GM19025 (cell line): ENCODE results near the gene MYBPH.

ENCODE experiments used
- ATAC-seq: cut with Tn5 transposase; IDR thresholded peaks from one replicate; pipeline ENCODE4 v1.9.1; 2021; ENCODE audit warnings: mild to moderate bottlenecking, low read depth, moderate library complexity; ENCODE audit not compliant: unreplicated experiment

Gene MYBPH

GRCh38 chr1:203133970-203134725 is 41.5 kb downstream of the MYBPH start:
- no peak for ATAC-seq

- no peak for ATAC-seq
Observed at GRCh38 chr1:203131548-203132200, 44.0 kb downstream of the MYBPH start.

DNA sequence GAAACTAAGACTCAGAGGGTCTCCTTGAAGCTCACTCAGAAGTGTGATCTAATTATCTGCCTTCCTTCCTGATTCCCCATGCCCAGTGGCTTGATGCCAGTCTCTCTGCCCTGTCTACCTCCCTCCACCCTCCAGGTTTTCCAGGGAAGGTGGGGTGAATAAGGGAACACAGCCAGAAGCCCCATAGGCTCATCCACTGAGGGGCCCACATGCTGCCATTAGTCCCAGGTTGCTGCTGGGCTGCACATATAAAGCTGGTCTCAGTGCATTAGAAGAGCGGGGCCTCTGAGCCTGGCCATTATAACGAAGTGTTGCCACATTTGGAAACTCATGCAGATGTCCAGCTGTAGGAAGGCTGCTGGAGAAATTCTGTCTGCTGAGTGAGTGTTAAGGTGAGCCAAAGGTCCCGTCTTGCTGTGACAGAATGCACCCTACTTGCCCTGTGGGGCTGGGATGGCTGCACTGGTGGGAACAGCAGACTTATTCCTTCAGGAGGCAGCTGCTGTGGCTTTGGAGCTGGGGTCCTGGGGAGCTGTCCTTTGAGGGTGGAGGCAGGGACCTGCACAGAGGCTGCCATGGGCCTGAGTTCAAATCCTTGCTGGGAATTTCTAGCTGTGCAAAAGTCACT is 45.2 kb downstream of the MYBPH start:
- no peak for ATAC-seq

- no peak for ATAC-seq
Observed at GRCh38 chr1:203129501-203130231, 46.0 kb downstream of the MYBPH start.

DNA sequence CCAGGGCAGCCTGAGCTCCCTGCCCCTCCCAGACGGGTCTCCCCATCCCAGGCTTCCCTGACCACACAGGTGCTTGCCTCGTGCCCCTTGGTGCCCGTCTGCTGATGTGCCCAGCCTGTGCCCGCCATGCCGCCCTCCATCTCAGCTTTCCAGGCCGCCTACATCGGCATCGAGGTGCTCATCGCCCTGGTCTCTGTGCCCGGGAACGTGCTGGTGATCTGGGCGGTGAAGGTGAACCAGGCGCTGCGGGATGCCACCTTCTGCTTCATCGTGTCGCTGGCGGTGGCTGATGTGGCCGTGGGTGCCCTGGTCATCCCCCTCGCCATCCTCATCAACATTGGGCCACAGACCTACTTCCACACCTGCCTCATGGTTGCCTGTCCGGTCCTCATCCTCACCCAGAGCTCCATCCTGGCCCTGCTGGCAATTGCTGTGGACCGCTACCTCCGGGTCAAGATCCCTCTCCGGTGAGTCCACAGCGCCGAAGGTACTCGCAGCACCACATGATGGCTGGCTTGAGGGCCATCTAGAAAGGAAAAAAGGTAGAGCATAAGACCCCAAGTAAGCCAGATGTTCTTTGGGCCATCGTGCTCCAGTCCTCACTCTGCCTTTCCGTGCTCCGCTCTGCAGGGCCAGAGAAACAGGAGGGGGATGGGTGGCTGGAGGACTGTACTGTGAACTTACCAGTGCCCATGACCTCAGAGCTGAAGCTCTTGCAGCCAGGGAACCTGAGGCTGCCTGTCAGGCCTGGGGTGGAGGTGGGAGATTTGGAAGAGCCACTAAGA is 46.7 kb downstream of the MYBPH start:
- no peak for ATAC-seq

DNA sequence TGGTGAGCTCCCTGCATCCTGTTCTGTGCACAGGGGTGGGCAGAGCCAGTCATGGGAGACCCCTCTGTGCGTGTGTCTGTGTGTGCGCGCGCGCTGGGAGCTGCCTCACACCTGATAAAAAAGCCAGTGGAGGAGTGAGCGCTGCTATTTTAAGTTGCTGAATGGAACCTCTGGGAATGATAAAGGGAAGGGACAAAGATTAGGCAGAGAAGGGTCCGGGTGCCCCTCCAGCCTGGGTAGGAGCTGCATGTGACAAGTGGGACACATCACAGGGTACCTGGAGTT is 47.3 kb downstream of the MYBPH start:
- no peak for ATAC-seq

DNA sequence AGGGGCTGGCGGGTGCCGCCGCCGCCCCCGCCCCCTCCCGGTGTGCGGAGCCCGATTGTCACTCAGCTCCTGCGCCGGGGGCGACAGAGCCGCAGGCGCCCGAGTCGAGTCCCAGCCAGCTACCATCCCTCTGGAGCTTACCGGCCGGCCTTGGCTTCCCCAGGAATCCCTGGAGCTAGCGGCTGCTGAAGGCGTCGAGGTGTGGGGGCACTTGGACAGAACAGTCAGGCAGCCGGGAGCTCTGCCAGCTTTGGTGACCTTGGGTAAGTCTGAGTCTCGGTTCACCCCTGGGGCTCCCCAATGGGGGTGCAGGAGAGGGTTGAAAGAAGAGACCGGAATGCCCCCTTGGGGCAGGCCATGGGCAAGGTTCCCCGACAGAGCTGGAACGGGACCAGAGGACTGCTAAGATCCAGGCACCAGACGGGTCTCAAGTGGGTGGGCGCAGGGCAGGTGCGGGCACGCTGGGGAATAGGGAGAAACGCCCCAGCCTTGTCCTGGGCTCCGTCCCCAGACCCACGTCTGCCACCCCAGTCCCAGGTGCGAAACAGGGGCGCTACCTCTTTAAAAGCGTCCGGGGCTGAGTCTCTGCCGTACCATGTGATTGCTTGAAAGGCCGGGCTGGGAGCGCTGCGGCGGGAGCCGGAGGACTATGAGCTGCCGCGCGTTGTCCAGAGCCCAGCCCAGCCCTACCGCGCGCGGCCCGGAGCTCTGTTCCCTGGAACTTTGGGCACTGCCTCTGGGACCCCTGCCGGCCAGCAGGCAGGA is 47.8 kb downstream of the MYBPH start, which contains the start of gene ADORA1:
TSS of gene ADORA1 (plus strand) at position 61 of the 765 bp plus-strand sequence. CDS start 1,116 bp downstream, outside the sequence.
- no peak for ATAC-seq

DNA sequence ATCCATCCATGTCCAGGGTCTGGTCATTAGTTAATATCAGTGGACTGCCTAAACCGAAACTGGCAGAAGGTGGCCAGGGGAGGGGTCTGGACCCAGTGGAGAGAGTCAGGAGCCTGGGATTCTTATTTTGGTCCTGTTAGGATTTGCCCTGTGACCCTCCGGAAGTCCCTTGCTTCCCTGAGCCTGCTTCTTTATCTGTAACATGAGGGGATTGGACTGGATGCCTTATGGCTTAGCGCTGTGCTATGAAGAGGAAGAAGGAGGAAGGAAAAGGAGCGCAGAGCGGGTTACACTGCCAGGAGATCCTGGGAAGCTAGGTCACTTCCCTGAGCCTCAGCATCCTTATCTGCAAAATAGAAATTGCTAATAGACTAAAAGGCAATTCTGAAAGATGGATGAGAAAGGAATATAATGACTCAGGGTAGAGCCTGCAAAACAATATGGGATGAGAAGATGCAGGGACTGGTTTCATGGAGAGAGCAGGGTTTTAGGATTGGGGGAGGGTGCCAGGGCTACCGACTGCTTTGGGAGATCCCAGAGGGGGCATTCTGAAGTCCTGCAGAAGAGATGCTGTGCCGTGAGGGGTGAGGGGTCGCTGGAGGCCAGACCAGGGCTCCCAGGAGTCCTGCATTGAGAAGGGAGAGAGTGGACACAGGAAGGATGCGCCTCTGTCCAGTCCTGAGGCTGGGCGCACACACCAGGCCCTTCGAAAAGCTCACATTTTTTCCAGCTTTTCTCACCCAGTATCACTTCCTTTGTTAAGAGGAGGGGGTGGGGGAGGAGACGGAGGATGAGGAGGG is 48.6 kb downstream of the MYBPH start:
- ATAC-seq, result no peak

GRCh38 chr1:203126151-203126865 is 49.3 kb downstream of the MYBPH start:
- ATAC-seq, result no peak

DNA sequence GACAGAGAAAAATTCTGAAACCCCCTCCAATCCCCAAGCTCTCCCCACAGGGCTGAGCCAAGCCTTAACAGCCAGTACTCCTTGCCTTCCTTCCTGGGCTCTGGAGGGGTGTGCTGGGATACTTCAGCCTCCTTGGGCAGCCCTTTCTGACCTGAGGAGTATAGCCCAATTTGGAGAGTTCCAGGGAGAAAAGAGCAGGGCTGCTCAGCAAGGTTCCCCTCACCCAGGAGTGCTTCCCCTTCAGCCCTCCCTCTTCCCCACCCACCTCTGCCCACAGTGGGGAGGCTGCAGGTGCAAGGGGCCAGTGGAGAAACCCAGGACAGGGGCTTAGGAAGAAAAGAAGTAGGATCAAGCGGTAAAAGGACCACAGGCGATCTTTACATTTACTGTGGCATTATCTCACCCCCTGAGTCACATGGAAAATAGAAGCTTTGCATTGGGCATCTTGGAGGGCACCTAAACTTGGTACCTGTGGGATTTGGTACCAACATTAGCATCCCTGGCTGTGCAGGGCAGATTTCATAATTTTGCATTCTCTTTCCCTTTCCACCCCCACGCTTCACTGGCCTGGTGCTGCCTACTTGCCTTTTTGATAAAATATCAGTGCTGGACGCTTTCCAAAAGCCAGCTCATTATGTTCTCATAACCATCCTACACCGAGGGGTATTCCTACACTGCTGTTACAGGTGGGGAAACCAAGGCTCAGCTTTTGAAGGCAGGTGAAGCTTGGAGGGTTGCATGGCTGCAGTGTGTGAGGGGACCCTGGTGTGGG is 50.9 kb downstream of the MYBPH start:
- no peak for ATAC-seq

DNA sequence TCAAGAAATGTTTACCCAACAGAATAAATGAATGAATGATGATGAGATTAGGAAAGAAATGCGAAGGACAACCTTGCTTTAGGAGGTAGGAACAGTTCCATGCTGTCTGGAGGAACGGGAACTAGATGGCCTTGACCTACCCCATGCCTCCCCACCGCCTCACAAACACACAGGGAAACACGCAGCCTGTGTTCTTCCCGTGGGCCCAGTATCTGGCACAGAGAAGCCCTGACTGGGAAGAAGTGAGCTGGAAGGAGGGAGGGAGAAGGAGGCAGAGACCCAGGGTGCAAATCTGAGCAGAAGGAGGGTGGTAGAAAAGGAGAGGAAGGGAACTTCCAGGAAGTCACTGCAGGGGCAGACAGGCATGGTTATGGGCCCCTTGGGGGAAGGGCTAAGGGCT is 51.6 kb downstream of the MYBPH start:
- no peak for ATAC-seq

- no peak for ATAC-seq
Observed at GRCh38 chr1:203122159-203122558, 53.5 kb downstream of the MYBPH start.

DNA sequence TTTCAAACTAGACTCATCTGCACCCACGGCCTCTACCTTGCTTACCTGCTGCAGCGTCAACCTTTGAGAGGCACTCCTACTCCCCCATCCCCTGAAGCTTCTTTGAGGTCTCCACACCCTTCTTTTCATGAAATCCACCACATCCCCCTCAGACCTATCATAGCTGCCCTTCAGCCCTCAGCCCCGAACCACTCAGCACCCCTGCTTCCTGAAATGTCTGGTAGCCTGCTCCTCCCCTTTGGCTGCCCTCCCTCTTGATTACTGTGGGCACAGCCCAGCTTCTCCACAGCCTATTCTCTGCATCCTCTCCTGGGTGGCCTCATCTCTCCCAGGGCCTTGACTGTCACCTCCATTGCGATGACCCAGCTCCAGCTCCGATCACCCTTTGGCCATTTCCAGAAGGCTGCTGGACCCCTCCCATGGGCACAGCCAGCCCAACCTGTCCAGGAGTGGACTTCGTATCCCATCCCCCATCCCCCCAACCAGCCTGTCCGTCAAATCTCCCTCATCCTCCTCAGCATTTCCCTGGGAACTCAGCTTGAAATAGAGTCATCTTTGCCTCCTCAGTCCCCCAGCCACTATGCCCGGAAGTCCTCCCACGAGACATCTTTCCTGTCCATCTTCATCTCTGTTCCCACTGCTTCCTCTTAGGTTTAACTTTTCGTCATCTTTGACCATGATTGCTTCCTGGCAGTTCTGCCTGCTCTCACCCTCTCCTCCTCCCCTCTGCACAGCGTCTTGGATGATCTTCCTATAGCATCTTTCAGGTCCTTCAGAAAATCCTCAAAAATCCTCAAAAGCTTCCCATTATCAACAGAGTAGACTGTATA is 54.2 kb downstream of the MYBPH start:
- no peak for ATAC-seq

GRCh38 chr1:203120325-203121153 is 55.1 kb downstream of the MYBPH start:
- no peak for ATAC-seq
